LNCAP (cell line): ENCODE data around the gene SGMS1.

Experiments
- CTCF ChIP-seq: fragments of 450-650 bp; IDR thresholded peaks from 2 replicates; pipeline ENCODE4 v1.5.1; 2017; ENCODE audit warnings: mild to moderate bottlenecking

Gene SGMS1

GRCh38 chr10:50470798-50471582, 152.8 kb downstream of the SGMS1 start:
- no peak for TF ChIP-seq CTCF

GRCh38 chr10:50470345-50470744, 153.4 kb downstream of the SGMS1 start:
- no peak for TF ChIP-seq CTCF

- no peak for TF ChIP-seq CTCF
Measured at GRCh38 chr10:50469778-50470193, 154.0 kb downstream of the SGMS1 start.

- no peak for TF ChIP-seq CTCF
Measured at GRCh38 chr10:50469288-50469687, 154.5 kb downstream of the SGMS1 start.

- TF ChIP-seq CTCF: no peak
Measured at GRCh38 chr10:50467209-50467608, 156.5 kb downstream of the SGMS1 start.

- no peak for TF ChIP-seq CTCF
Measured at GRCh38 chr10:50464004-50464409, 159.7 kb downstream of the SGMS1 start.

- no peak for TF ChIP-seq CTCF
Measured at GRCh38 chr10:50461834-50462233, 161.9 kb downstream of the SGMS1 start.

- no peak for TF ChIP-seq CTCF
Measured at GRCh38 chr10:50461123-50461522, 162.6 kb downstream of the SGMS1 start.
